Stimulated activated CD8-positive, alpha-beta memory T cell treated with anti-CD3 and anti-CD28 coated beads, Interleukin-4, amount 100 ng/mL, for 48 hours (primary cell): ENCODE results near the gene SOCS3.
A peak's percentile ranks its signal among the peaks of the same experiment; 100 is the strongest.

Experiments used
- DNase-seq: peaks from one replicate; pipeline ENCODE4 v3.0.0-alpha.2; 2020

Gene SOCS3

GRCh38 chr17:78366109-78366848 is 6.4 kb upstream of the SOCS3 start:
- no peak for DNase-seq

GRCh38 chr17:78365561-78366108 is 5.8 kb upstream of the SOCS3 start:
- DNase-seq = no peak

DNA sequence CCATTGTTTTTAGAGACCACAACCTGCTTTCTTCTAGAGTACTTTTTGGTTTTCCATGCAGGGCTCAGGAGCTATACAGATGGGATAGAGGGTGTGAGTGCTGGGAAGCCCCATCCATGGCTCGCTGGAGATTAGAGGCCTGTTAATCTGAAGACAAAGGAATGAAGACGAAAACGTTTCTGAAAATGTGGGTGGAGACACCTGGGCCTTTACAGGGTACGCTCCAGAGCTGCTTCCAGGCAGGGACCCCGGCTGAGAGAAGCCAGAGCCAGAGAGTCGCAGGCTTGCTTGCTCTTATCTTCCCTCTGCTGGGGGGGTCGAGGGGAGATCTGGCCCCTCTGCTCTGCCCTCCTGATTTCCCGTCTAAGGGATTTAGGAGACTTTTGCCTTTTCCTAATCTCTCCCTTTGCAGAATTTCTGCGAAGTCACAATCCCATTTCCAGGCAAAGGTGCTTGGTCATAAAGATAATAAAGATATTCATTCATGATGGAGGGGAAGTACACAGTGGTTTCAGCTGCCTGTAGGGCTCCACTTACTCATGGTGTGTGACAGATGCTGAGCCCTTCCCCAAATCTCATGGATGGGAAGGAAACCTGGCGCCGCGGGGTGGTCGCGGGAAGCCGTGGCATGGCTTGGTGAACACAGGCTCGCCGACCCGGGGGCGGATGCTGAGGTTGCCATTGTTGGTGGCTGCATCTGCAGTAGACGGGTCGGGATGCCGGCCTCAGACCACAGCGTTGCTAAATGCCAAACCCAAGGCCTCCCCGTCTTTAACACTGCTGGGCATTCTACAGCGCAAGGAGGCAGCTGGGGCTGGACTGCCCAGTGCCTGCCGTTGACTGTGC is 4.8 kb upstream of the SOCS3 start:
- DNase-seq = peak; percentile 73

GRCh38 chr17:78362671-78363070 is 2.8 kb upstream of the SOCS3 start:
- DNase-seq = no peak

DNA sequence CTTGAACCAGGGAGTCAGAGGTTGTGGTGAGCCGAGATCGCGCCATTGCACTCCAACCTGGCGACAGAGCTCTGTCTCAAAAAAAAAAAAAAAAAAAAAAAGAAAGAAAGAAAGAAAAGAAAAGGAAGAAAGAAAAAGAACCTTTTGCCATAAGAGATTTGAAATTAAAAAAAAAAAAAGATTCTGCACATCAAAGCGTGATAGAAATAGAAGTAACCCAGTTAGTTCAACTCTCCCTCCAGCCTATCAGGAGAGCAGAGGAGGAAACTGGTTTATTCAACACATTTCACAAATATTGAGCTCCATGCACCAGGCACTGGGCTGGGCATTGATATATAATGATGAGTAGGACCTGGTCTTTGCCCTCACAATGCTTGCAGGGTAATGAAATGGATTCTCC is 2.4 kb upstream of the SOCS3 start:
- no peak for DNase-seq

- peak; percentile 44 for DNase-seq
Observed at GRCh38 chr17:78361225-78361701, 1.4 kb upstream of the SOCS3 start.

DNA sequence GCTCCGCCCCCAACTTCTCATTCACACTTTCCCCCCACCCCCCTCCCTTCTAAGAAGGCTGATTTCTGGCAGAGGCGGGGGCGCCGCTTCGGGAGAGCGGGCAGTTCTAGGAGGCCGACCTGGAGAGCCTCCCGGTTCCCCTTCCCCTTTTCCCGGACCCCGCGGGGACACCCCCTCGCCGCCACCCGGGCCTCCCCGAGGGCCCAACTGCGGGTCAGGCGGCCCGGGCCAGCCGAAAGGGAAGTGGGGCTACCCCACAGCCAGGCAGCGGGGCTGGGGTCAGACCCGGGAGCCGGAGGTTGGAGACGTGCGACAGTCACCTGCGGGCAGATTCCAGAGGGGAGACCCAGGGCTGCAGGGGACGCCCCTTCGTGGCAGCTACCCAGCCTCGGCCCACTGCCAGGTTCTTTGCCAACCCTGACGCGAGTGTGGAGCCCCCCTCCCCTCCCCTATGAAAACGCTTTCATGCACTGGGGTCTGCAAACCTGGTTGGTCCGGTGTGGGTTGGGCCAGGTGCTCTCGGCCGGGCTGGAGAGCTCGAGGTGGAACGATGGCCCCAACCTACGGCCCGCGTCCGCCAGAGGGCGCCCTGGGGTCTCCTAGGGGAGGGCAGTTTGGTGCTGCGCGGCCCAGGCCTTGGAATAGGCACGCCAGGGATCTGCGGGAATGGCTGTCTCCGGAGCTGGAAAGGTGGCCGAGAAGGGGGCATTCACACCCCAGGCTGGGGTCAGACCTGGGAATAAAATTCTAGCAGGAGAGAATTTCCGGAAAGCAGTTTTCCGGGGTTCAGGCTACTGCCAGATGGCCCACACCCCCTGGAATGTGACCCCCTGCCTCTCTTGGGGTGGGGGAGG is 721 bp upstream of the SOCS3 start:
- DNase-seq = peak; percentile 100

DNA sequence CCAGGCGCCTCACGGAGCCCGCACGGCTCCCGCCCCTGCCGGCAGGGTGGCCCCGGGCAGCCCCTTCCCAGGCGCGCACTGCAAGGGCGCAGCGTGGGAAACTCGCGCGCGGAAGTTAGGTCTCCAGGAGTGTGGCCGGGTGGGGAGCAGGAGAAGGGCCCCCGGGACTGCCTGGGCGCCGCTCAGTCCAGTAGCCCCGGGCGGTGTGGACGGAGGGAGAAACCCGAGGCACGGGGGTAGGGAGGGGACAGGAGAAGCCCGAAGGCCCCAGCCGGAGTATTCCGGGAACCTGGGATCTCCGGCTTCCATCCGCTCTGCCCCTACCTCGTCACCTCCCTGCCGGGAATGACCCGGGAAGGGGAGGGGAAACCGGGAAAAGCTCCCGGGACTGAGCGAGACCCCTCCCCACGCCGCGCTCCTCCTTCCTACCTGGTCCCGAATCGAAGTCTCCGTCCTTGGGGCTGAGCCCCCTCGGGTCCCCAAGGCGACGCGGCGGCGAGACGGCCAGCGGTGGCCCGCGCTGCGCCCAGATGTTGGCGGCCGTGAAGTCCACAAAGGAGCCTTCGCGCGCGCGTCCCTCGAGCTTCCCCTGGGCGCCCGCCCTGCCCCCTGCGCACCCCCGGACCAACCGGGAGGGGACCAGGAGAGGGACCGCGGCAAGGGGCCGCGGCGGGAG is 418 bp downstream of the SOCS3 start:
- no peak for DNase-seq

- peak; percentile 48 for DNase-seq
Observed at GRCh38 chr17:78358538-78359320, 1.1 kb downstream of the SOCS3 start.

DNA sequence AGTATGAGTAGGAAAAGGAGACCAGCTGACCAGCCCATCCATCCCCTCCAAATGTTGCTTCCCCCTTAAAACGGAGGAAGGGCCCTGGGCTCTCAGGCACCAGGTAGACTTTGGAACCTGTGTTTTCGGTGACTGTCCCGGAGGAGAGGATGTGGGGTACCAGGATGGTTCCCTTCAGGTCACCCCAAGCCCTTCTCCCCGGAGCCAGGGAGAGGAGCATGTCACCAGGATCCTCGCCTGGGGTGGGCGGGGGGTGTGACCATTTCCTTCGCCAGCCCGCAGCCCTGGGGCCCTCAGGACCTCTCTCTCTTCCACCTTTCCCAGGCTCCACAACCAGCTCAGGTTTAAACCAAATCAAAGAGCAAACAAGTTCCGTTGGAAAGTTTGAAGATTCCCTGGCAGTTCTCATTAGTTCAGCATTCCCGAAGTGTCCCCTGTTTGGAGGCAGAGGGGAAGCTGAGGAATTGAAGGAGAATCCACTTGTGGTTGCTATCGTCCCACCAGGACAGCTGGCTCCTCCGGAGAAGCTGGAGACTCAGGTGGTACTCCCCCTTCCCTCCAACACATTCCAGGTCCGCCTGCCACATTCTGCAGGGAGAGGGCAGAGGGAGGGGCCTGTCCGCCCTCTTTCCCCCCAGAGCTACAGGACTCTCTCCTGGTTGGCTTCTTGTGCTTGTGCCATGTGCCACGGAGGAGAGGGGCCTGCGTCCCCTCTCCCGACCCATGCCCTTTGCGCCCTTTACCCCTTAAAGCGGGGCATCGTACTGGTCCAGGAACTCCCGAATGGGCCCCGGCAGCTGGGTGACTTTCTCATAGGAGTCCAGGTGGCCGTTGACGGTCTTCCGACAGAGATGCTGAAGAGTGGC is 2.0 kb downstream of the SOCS3 start:
- DNase-seq = no peak

- peak; percentile 50 for DNase-seq
Observed at GRCh38 chr17:78357177-78357586, 2.7 kb downstream of the SOCS3 start.

DNA sequence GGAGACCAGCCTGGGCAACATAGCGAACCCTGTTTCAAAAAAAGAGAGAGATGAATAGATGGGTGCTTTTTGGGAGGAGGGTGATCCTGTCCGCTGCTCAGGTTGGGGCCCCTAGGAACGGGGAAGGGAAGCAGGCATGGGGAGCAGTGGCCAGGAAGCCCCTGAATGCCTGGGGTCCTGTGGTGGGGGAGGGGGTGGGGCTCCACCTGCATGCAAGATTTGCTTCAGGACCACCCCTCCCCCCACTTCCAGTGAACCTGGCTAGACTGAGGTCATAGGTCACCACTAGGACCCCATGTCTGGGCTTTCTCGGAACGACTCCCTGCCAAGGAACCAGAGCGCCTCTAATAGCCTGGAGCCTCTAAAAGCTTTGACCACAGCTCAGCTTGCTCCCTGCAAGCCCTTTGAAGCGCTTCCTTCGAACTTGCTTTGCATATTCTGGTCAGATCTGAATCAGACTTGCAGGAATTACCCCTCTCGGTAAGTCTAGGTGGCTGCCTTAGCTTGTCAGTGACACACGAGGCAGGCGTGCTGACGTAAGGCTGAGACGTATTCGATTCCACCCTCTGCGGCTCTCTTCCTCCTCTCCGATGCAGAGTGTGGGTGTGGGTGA is 3.7 kb downstream of the SOCS3 start:
- peak; percentile 91 for DNase-seq

DNA sequence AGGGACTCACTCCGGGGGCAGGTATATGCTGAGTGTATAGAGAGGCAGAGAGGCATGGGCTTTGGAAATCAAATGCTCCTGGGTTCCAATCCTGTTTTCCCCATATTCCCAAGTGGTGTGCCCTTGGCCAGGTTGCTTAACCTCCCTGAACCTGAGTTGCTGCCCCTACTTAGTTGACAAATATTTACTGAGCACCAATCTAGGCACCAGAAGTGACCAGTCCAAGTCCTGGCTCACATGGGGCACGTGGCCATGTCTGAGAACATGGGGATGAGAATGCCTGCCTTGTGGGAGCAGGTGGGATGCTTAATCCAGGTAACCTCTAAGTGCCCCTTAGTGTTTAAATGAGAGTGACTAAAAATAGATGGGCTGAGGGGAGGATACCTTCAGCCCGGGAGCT is 4.2 kb downstream of the SOCS3 start:
- no peak for DNase-seq

GRCh38 chr17:78355045-78355641 is 4.7 kb downstream of the SOCS3 start:
- peak; percentile 50 for DNase-seq

DNA sequence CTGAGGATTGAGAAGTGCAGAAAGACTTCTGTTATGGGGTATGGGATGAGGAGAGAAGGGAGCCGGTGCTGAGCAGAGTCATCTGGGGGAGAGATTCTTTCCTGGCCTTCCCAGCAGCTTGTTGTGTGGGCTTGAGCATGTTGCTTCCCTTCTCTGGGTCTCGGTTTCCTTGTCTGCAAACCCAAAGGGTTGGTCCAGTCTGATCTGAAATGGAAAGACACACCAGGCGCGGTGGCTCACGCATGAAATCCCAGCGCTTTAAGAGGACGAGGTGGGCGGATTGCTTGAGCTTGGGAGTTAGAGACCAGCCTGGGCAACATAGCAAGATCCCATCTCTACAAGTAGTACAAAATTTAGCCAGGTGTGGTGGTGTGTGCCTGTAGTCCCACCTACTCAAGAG is 6.0 kb downstream of the SOCS3 start:
- DNase-seq = no peak

GRCh38 chr17:78351449-78352006 is 8.3 kb downstream of the SOCS3 start:
- DNase-seq = no peak

DNA sequence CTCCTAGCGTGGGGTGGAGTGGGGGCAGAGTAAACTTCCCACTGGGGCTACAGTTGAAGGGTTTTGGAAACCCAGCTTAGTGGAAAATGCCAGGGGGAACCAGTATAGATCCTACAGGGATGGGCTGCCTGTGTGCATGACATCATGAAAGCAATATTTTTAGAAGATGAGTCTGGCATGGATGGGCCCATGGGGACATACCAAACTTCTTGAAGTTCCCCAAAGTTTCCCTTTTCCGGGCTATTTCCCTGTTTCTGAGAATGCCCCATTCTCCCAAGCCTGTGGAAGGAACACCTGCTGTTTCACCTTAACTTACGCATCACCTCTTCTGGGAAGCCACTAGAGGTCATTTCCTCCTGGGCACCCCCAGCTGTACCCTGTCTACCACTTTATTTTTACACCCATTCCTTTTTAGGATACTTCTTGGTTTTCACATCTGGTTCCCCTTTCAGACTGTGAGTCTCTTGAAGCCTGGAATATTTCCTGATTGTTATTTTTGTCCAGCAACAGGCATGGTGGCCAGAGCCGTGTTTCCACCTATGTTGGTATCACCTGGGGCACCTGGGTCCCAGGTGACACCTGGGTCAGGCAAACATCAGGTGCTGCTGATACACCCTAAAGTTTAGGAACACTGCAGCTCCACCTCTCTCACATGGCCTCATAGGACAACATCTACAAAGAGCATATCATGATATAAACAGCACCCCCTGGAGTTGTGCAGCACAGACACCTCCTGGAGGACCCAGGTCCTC is 9.8 kb downstream of the SOCS3 start:
- no peak for DNase-seq

DNA sequence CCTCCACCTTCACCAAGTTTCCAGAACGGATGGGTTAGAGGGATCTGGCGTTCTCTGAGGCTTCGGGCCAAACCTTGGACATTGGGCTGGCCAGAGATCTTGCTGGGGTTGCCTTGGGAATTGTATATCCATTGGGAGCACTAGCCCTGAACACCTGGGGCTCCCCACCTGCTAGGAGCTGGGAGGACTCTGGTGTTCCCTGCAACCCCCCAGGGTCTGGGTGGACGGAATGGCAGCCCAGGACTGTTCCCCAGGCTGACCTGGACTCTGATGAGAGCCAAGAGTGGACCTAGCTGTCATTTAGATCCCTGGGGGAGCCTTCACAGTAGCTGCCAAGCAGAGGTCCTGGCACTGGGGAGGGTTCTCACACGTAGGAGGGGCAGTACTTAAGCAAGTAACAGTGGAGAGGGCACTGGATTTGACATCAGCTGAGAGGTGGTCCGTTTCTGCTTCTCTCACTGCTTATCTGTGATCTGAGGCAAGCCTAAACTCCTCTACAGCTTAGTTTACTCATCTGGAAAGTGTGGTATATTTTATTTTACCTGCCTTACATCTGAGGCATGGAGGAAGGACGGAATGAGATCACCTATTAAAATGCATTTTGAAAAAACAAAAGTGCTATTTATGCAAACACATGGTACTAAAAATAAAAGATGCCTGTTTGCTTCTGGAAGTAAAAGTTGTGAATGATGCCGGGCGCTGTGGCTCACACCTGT is 11.7 kb downstream of the SOCS3 start:
- no peak for DNase-seq
